GM21367 (cell line): ENCODE measurements around the gene AK3.
"Not testable (repeated sequence)": the region's sequence is repeated elsewhere in the genome, so short reads cannot be mapped to it uniquely, and the experiment has no call there.

Experiments used
- ATAC-seq: cut with Tn5 transposase; IDR thresholded peaks from one replicate; pipeline ENCODE4 v1.9.1; 2021; ENCODE audit not compliant: unreplicated experiment

AK3 gene

GRCh38 chr9:4669890-4670289 lies 71.1 kb downstream of the AK3 start:
- ATAC-seq, result no peak

GRCh38 chr9:4668604-4669003 lies 72.4 kb downstream of the AK3 start:
- no peak for ATAC-seq

GRCh38 chr9:4667681-4668080 lies 73.3 kb downstream of the AK3 start:
- ATAC-seq, result no peak

- no peak for ATAC-seq
Observed at GRCh38 chr9:4666042-4666699, 74.8 kb downstream of the AK3 start, which contains the start of gene SPATA6L. SPATA6L (minus strand) TSS chr9:4666480; CDS start chr9:4666250, 230 bp downstream.

- ATAC-seq, result no peak
Observed at GRCh38 chr9:4665357-4665756, 75.6 kb downstream of the AK3 start.

GRCh38 chr9:4663956-4664355 lies 77.0 kb downstream of the AK3 start:
- no peak for ATAC-seq

- ATAC-seq, result no peak
Observed at GRCh38 chr9:4662989-4663792, 77.8 kb downstream of the AK3 start.

GRCh38 chr9:4662108-4662988 lies 78.7 kb downstream of the AK3 start, which contains the start of gene PLPP6:
PLPP6 (plus strand) TSS chr9:4662294; CDS start chr9:4662376, 82 bp downstream.
- peak; percentile 89 for ATAC-seq

GRCh38 chr9:4661611-4662010 lies 79.4 kb downstream of the AK3 start:
- ATAC-seq, result no peak

GRCh38 chr9:4661165-4661564 lies 79.8 kb downstream of the AK3 start:
- ATAC-seq, result no peak

GRCh38 chr9:4660665-4661064 lies 80.3 kb downstream of the AK3 start:
- not testable (repeated sequence) for ATAC-seq
